KBM-7 (cell line): ENCODE results near the gene RC3H2.
A peak's percentile ranks its signal among the peaks of the same experiment; 100 is the strongest.

Experiments
- DNase-seq: peaks from one replicate; pipeline ENCODE4 v3.0.0-alpha.2; 2015
- in situ Hi-C: fragments of 300-500 bp; cut with MboI; formaldehyde crosslinking; loops from 2 replicates; pipeline ENCODE4 v1.14.3; 2020; ENCODE audit warnings: low sequenced_read_pairs, low pct_unique_long_range_greater_than_20kb, mixed read lengths

Gene RC3H2

GRCh38 chr9:122904823-122905710 is at the start of gene RC3H2:
TSS of gene RC3H2 (minus strand) at chr9:122905359. CDS start at chr9:122897509, 7,850 bp downstream.
- in situ Hi-C loops = no loop called here
- DNase-seq = peak; percentile 99

GRCh38 chr9:122954253-122954691 is 49.1 kb upstream of the RC3H2 start:
- DNase-seq = no peak

GRCh38 chr9:122951056-122951455 is 45.9 kb upstream of the RC3H2 start:
- DNase-seq = no peak
- in situ Hi-C loops = no loop called here

More at GRCh38 chr9:122954253-122954691, 49.1 kb upstream of the RC3H2 start:
- in situ Hi-C loops = no loop called here

GRCh38 chr9:122950263-122950662 is 45.1 kb upstream of the RC3H2 start:
- in situ Hi-C loops = no loop called here

GRCh38 chr9:122949696-122950095 is 44.5 kb upstream of the RC3H2 start:
- in situ Hi-C loops = no loop called here
- no peak for DNase-seq

More at GRCh38 chr9:122950263-122950662, 45.1 kb upstream of the RC3H2 start:
- DNase-seq = no peak

- no peak for DNase-seq
- in situ Hi-C loops = no loop called here
Measured at GRCh38 chr9:122948313-122948712, 43.2 kb upstream of the RC3H2 start.

- in situ Hi-C loops = no loop called here
- no peak for DNase-seq
Measured at GRCh38 chr9:122946461-122947005, 41.4 kb upstream of the RC3H2 start.

- in situ Hi-C loops = no loop called here
- DNase-seq = no peak
Measured at GRCh38 chr9:122944960-122945888, 40.1 kb upstream of the RC3H2 start.

GRCh38 chr9:122941582-122942234 is 36.5 kb upstream of the RC3H2 start:
- DNase-seq = no peak
- in situ Hi-C loops = no loop called here

- DNase-seq = peak; percentile 96
- in situ Hi-C loops = no loop called here
Measured at GRCh38 chr9:122940749-122941581, 35.8 kb upstream of the RC3H2 start, which contains the start of gene RABGAP1. TSS of gene RABGAP1 (plus strand) at chr9:122941020. CDS start at chr9:122957060, 16,040 bp downstream.

- DNase-seq = no peak
- in situ Hi-C loops = no loop called here
Measured at GRCh38 chr9:122940454-122940748, 35.2 kb upstream of the RC3H2 start.

GRCh38 chr9:122939601-122940000 is 34.4 kb upstream of the RC3H2 start:
- DNase-seq = no peak
- in situ Hi-C loops = no loop called here

- DNase-seq = no peak
- in situ Hi-C loops = no loop called here
Measured at GRCh38 chr9:122936883-122937282, 31.7 kb upstream of the RC3H2 start.

- in situ Hi-C loops = no loop called here
Measured at GRCh38 chr9:122936464-122936863, 31.3 kb upstream of the RC3H2 start.

GRCh38 chr9:122931226-122932121 is 26.3 kb upstream of the RC3H2 start, which contains the start of gene ZBTB26:
TSS of gene ZBTB26 (minus strand) at chr9:122931512. CDS start at chr9:122919934, 11,578 bp downstream.
- in situ Hi-C loops = no loop called here

More at GRCh38 chr9:122936464-122936863, 31.3 kb upstream of the RC3H2 start:
- no peak for DNase-seq

GRCh38 chr9:122930541-122931225 is 25.5 kb upstream of the RC3H2 start:
- in situ Hi-C loops = no loop called here
- DNase-seq = no peak

More at GRCh38 chr9:122931226-122932121, 26.3 kb upstream of the RC3H2 start, which contains the start of gene ZBTB26:
- DNase-seq = peak; percentile 95
